Testis (tissue), 2 donors: ENCODE measurements around the gene CDK14.

Source experiments
- POLR2A ChIP-seq: fragments of 450-650 bp; IDR thresholded peaks from one replicate; pipeline ENCODE4 v1.6.1; 2017; ENCODE audit warnings: antibody characterized with exemption, mild to moderate bottlenecking, moderate library complexity
- TF ChIP-seq, protein P1 (sequence below), 3 experiments: fragments of 450-650 bp in 2 of 3; fragments of 200-600 bp in 1 of 3; sonication (generic) in 1 of 3; IDR thresholded peaks; one replicate each; pipeline ENCODE4 v1.5.1; 2016 to 2019; ENCODE audit warnings: antibody characterized with exemption in 3 of 3, mild to moderate bottlenecking in 2 of 3, moderate library complexity in 1 of 3

DNA sequence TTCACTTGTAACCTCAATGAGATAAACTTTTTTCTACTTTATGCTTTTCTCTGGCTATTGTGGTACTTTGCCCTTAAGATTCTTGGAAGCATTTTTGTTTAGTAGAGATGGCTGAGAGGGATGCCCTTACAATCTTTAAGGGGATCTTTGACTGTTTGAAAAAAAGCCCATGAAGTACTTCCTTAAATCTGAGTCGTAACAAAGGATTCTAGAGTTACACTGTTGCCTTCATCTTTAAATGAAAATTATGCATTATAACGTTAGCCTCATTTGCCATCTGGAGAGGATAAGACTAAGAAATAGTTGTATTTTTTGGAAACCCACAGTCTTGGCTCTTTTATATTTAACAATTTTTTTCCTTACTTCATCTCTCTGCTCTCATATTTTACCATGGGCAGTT lies 630.3 kb downstream of the CDK14 start:
- TF ChIP-seq, protein P1, sequence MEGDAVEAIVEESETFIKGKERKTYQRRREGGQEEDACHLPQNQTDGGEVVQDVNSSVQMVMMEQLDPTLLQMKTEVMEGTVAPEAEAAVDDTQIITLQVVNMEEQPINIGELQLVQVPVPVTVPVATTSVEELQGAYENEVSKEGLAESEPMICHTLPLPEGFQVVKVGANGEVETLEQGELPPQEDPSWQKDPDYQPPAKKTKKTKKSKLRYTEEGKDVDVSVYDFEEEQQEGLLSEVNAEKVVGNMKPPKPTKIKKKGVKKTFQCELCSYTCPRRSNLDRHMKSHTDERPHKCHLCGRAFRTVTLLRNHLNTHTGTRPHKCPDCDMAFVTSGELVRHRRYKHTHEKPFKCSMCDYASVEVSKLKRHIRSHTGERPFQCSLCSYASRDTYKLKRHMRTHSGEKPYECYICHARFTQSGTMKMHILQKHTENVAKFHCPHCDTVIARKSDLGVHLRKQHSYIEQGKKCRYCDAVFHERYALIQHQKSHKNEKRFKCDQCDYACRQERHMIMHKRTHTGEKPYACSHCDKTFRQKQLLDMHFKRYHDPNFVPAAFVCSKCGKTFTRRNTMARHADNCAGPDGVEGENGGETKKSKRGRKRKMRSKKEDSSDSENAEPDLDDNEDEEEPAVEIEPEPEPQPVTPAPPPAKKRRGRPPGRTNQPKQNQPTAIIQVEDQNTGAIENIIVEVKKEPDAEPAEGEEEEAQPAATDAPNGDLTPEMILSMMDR (IDR thresholded peaks at IDR 0.05) = no peak
- TF ChIP-seq POLR2A = no peak
